ENCODE measurements around the gene MARVELD2.

DNA sequence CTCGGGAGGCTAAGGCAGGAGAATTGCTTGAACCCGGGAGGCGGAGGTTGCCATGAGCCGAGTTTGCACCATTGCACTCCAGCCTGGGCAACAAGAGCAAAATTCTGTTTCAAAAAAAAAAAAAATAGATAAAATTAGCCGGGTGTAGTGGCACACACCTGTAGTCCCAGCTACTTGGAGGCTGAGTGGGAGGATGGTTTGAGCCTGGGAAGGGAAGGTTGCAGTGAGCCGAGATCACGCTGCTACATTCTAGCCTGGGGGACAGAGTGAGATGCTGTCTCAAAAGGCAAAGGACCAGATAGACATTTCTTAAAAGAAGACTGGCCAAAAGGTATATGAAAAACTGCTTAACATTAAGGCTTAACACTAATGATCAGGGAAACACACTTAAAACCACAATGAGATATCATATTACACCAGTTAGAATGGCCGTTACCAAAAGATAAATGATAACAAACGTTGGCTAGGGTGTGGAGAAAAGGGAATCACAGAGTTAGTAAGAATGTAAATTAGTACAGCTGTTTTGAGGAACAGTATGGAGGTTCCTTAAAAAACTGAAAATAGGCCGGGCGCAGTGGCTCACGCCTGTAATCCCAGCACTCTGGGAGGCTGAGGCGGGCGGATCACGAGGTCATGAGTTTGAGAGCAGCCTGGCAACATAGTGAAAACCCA, 10.1 kb upstream of the MARVELD2 start:
- no peak for TF ChIP-seq EZH2 (IDR thresholded peaks at IDR 0.05; ENCODE audit: insufficient read depth, low read length)
- TF ChIP-seq, protein P1, sequence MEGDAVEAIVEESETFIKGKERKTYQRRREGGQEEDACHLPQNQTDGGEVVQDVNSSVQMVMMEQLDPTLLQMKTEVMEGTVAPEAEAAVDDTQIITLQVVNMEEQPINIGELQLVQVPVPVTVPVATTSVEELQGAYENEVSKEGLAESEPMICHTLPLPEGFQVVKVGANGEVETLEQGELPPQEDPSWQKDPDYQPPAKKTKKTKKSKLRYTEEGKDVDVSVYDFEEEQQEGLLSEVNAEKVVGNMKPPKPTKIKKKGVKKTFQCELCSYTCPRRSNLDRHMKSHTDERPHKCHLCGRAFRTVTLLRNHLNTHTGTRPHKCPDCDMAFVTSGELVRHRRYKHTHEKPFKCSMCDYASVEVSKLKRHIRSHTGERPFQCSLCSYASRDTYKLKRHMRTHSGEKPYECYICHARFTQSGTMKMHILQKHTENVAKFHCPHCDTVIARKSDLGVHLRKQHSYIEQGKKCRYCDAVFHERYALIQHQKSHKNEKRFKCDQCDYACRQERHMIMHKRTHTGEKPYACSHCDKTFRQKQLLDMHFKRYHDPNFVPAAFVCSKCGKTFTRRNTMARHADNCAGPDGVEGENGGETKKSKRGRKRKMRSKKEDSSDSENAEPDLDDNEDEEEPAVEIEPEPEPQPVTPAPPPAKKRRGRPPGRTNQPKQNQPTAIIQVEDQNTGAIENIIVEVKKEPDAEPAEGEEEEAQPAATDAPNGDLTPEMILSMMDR (IDR thresholded peaks at IDR 0.05; ENCODE audit: insufficient read depth, low read depth, low read length) = no peak

Measured in astrocyte (in vitro differentiated cells and primary cell).